GM13977 (cell line): ENCODE data around the gene GSG1.

ENCODE experiments used
- DNase-seq: peaks from one replicate; pipeline ENCODE4 v3.0.0; 2012; ENCODE audit warnings: low spot score
- CTCF ChIP-seq: IDR thresholded peaks from 2 replicates; pipeline ENCODE4 v1.5.1; 2012; ENCODE audit warnings: mild to moderate bottlenecking, control low read depth; ENCODE audit not compliant: insufficient read depth; ENCODE audit errors: extremely low read depth, missing control alignments
- in situ Hi-C: fragments of 300-500 bp; cut with MboI; formaldehyde crosslinking; loops from one replicate; pipeline ENCODE4 v1.12.0; 2022; ENCODE audit warnings: low sequenced_read_pairs, low pct_unique_long_range_greater_than_20kb, mixed read lengths, inconsistent platforms; ENCODE audit not compliant: unreplicated experiment

GSG1 gene

GRCh38 chr12:13114251-13115052 is 11.0 kb upstream of the GSG1 start:
- in situ Hi-C loops: no loop called here
- DNase-seq: no peak
- no peak for TF ChIP-seq CTCF

GRCh38 chr12:13112968-13113367 is 9.5 kb upstream of the GSG1 start:
- TF ChIP-seq CTCF: no peak
- in situ Hi-C loops: no loop called here
- no peak for DNase-seq

- in situ Hi-C loops: no loop called here
- no peak for TF ChIP-seq CTCF
- no peak for DNase-seq
Measured at GRCh38 chr12:13106666-13107065, 3.2 kb upstream of the GSG1 start.

DNA sequence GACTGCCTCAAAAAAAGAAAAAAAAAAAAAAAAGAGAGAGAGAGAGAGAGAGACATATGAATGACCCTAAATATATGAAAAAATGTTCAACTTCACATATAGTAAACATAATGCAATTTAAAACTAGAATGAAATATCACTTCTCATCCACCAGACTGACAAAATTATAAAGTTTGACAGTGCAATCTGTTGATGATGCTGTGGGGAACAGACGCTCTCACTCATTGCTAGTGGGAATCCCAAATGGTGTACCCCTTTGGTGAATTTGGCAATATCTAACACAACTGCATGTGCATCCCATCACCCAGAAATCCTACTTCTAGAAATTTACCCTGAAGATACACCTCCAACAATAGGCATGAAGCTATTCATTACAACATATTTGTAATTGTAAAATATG is 2.3 kb upstream of the GSG1 start:
- in situ Hi-C loops: no loop called here
- DNase-seq: no peak
- no peak for TF ChIP-seq CTCF

- no peak for TF ChIP-seq CTCF
- DNase-seq: no peak
- in situ Hi-C loops: no loop called here
Measured at GRCh38 chr12:13104409-13104808, 942 bp upstream of the GSG1 start.

GRCh38 chr12:13102461-13103195 is 839 bp downstream of the GSG1 start:
- in situ Hi-C loops: no loop called here
- no peak for TF ChIP-seq CTCF
- no peak for DNase-seq
